Heart left ventricle (tissue), 13 donors: ENCODE results near the gene STX1B.

Source experiments
- CTCF ChIP-seq, 12 donors: fragments of 200-600 bp; sonication (generic) in 4 of 12; IDR thresholded peaks; one replicate each; pipeline versions ENCODE4 v1.5.0 to v1.8.0; 2018 to 2022; ENCODE audit warnings: antibody characterized with exemption in 12 of 12, mild to moderate bottlenecking in 5 of 12
- POLR2A ChIP-seq, 2 donors: fragments of 450-650 bp; IDR thresholded peaks; one replicate each; pipeline ENCODE4 v1.6.1; 2017; ENCODE audit warnings: antibody characterized with exemption in 2 of 2, mild to moderate bottlenecking in 2 of 2, moderate library complexity in 2 of 2
- donor health status: ischemic (EF 13 %, LVEDD 7.1; RV severe dilation, severe dysfunction).
- donor health status: DM: no; HTN: yes; CAD: no.
- donor health status: DM: no; HTN: no; CAD: no.
- donor health status: ischemic (EF 25% LVEDD 6.9; RV normal size, moderate dysfunction).
- donor health status: ischemic (EF 25% LVEDD 5.7; RV mildly dilated, moderate dysfunction).
- donor health status: ischemic (EF 35%, LVEDD 5.7; RV mildly dilated, moderate dysfunction).
- donor health status: nonischemic (EF 11% LVEDD 7.7; RV severe dilation, severe dysfunction).
- donor health status: DM: yes; HTN: yes; CAD: no.
- donor health status: PGD.
- donor health status: ischemic (EF 29% LVEDD 5.4; RV normal size, mild dysfunction).
- donor health status: nonischemic (EF 23%, LVEDD 6.1; RV moderate dilation, normal function).

GRCh38 chr16:30967795-30968194, 42.6 kb downstream of the STX1B start:
- TF ChIP-seq CTCF (IDR thresholded peaks at IDR 0.05) (no peak), POLR2A (IDR thresholded peaks at IDR 0.05) (no peak)
